Measurements from ENCODE around the gene MAP2K6.
"Not testable (repeated sequence)": the region's sequence is repeated elsewhere in the genome, so short reads cannot be mapped to it uniquely, and the experiment has no call there.

- TF ChIP-seq POLR2A (IDR thresholded peaks at IDR 0.05) = not testable (repeated sequence)
- TF ChIP-seq, protein P1, sequence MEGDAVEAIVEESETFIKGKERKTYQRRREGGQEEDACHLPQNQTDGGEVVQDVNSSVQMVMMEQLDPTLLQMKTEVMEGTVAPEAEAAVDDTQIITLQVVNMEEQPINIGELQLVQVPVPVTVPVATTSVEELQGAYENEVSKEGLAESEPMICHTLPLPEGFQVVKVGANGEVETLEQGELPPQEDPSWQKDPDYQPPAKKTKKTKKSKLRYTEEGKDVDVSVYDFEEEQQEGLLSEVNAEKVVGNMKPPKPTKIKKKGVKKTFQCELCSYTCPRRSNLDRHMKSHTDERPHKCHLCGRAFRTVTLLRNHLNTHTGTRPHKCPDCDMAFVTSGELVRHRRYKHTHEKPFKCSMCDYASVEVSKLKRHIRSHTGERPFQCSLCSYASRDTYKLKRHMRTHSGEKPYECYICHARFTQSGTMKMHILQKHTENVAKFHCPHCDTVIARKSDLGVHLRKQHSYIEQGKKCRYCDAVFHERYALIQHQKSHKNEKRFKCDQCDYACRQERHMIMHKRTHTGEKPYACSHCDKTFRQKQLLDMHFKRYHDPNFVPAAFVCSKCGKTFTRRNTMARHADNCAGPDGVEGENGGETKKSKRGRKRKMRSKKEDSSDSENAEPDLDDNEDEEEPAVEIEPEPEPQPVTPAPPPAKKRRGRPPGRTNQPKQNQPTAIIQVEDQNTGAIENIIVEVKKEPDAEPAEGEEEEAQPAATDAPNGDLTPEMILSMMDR (IDR thresholded peaks at IDR 0.05) = not testable (repeated sequence)
Observed at GRCh38 chr17:69479756-69480155, 65.3 kb downstream of the MAP2K6 start.
